GM06990 (cell line): Measurements from ENCODE around the gene MAP3K14.

ENCODE experiments used
- DNase-seq: peaks from one replicate; pipeline ENCODE4 v3.0.0-alpha.2; 2011; ENCODE audit not compliant: insufficient read length; ENCODE audit errors: extremely low read depth
- H3K27me3 ChIP-seq: replicated peaks from 2 replicates; pipeline ENCODE4 v1.6.0; 2011; ENCODE audit warnings: low read length; ENCODE audit not compliant: control insufficient read depth, insufficient read depth
- H3K36me3 ChIP-seq: 2 replicates; pipeline ENCODE4 v1.5.1; 2011; ENCODE audit warnings: low read length; ENCODE audit not compliant: control insufficient read depth, insufficient read depth
- H3K4me3 ChIP-seq: replicated peaks from 2 replicates; pipeline ENCODE4 v1.5.1; 2011; ENCODE audit warnings: low read depth, mild to moderate bottlenecking, control low read depth, low read length
- CTCF ChIP-seq: IDR thresholded peaks from 2 replicates; pipeline ENCODE4 v1.5.1; 2011; ENCODE audit warnings: low read length, control low read depth, mild to moderate bottlenecking, inconsistent platforms; ENCODE audit not compliant: insufficient read depth, poor library complexity, severe bottlenecking

Gene MAP3K14

GRCh38 chr17:45222996-45223538, 93.8 kb downstream of the MAP3K14 start:
- Histone ChIP-seq H3K4me3 (peak overlapping the region; percentile 90), H3K36me3 (peaks cover 2% of the 10 kb centered on the region), H3K27me3 (no peaks in the 10 kb centered on the region)
- no peak for DNase-seq
- TF ChIP-seq CTCF, result no peak

- no peak for DNase-seq
- Histone ChIP-seq H3K27me3 (no peaks in the 10 kb centered on the region), H3K4me3 (peak overlapping the region; percentile 90), H3K36me3 (peaks cover 2% of the 10 kb centered on the region)
- TF ChIP-seq CTCF, result no peak
Measured at GRCh38 chr17:45222289-45222995, 94.4 kb downstream of the MAP3K14 start.

- Histone ChIP-seq H3K4me3 (peak overlapping the region; percentile 90), H3K27me3 (no peaks in the 10 kb centered on the region), H3K36me3 (peaks cover 2% of the 10 kb centered on the region)
- DNase-seq, result no peak
- TF ChIP-seq CTCF, result no peak
Measured at GRCh38 chr17:45222014-45222288, 94.9 kb downstream of the MAP3K14 start.

- Histone ChIP-seq H3K27me3 (no peaks in the 10 kb centered on the region), H3K4me3 (peak within 1 kb of the TSS; percentile 90), H3K36me3 (peaks cover 2% of the 10 kb centered on the region)
- TF ChIP-seq CTCF, result no peak
- peak; percentile 78 for DNase-seq
Measured at GRCh38 chr17:45221081-45222013, 95.5 kb downstream of the MAP3K14 start, which contains the start of gene FMNL1. TSS of gene FMNL1 (plus strand) at chr17:45221885. CDS start at chr17:45222125, 240 bp downstream.

GRCh38 chr17:45220079-45220478, 96.7 kb downstream of the MAP3K14 start:
- Histone ChIP-seq H3K27me3 (no peaks in the 10 kb centered on the region), H3K4me3 (no peak overlapping the region), H3K36me3 (peaks cover 2% of the 10 kb centered on the region)
- DNase-seq, result no peak
- no peak for TF ChIP-seq CTCF
